K562 (cell line): ENCODE measurements around the gene DPH6. TPM values are rescaled to one million over a fixed set of nuclear protein-coding genes. Genes with fewer than 3 reads are reported as not detected.

Experiments used
- ATAC-seq: fragments of 200-7000 bp; cut with Tn5 transposase; 3 replicates; pipeline ENCODE4 v1.9.1; 2020; ENCODE audit warnings: moderate library complexity
- BruUV-seq: library from RNA; stranded (reverse); fragments of 400-500 nt; replicated peaks from 2 replicates; lab custom pipeline; 2021; lab: Mats Ljungman, UMichigan
- CTCF ChIA-PET: fragments of 300-600 bp; formaldehyde crosslinking; extraction: SDS; loops from one replicate; lab custom pipeline; 2021; ENCODE audit warnings: low intra/inter-chr PET ratio; lab: Yijun Ruan, JAX
- POLR2A ChIA-PET: fragments of 300-600, 350-650 bp; sonication (Branson Sonifier 250); formaldehyde crosslinking; extraction: SDS; loops from one replicate; lab custom pipeline; 2021; ENCODE audit warnings: antibody characterized with exemption, inconsistent platforms; lab: Yijun Ruan, JAX
- DNase-seq, 4 experiments: peaks; one replicate each; pipeline versions ENCODE4 v3.0.0 to v3.0.0-alpha.2; 2011 to 2018; ENCODE audit warnings: low spot score in 3 of 4, mixed read lengths in 3 of 4; ENCODE audit errors: extremely low read depth in 1 of 4
- FAIRE-seq: peaks from 2 replicates; lab custom pipeline; 2011; peaks lifted over from hg19 to GRCh38; lab: Jason Lieb, UNC
- H2AFZ ChIP-seq: 2 replicates; pipeline ENCODE4 v1.6.0; 2011; ENCODE audit warnings: low read depth, low read length, control low read depth, inconsistent platforms
- H3K27ac ChIP-seq: fragments of 200-600 bp; 3 replicates; pipeline ENCODE4 v1.8.0; 2011; ENCODE audit warnings: low read depth, mild to moderate bottlenecking, control low read depth, inconsistent platforms, low read length, moderate library complexity, mixed read lengths; ENCODE audit errors: extremely low read depth
- H3K27me3 ChIP-seq, 2 experiments: fragments of 300-600 bp in 1 of 2; 2 replicates in 1 of 2; 3 replicates in 1 of 2; pipeline versions ENCODE4 v1.6.0 to v1.8.0; 2011; ENCODE audit warnings: inconsistent platforms in 2 of 2, low read length in 2 of 2, mild to moderate bottlenecking in 1 of 2, mixed read lengths in 1 of 2, moderate library complexity in 1 of 2; ENCODE audit not compliant: control insufficient read depth in 2 of 2, insufficient read depth in 2 of 2
- H3K36me3 ChIP-seq: fragments of 300-600 bp; 3 replicates; pipeline ENCODE4 v1.8.0; 2011; ENCODE audit warnings: mild to moderate bottlenecking, low read length, inconsistent platforms; ENCODE audit not compliant: control insufficient read depth, insufficient read depth
- H3K4me1 ChIP-seq, 2 experiments: fragments of 200-600 bp in 1 of 2; replicated peaks in 1 of 2; 2 replicates in 1 of 2; 3 replicates in 1 of 2; pipeline versions ENCODE4 v1.5.1 to v1.8.0; 2011; ENCODE audit warnings: inconsistent platforms in 2 of 2, low read length in 2 of 2, mild to moderate bottlenecking in 1 of 2, mixed read lengths in 1 of 2, moderate library complexity in 1 of 2; ENCODE audit not compliant: control insufficient read depth in 2 of 2, insufficient read depth in 2 of 2
- H3K4me2 ChIP-seq: 2 replicates; pipeline ENCODE4 v1.6.1; 2011; ENCODE audit warnings: low read length, control low read depth, inconsistent platforms, mixed read lengths; ENCODE audit not compliant: insufficient read depth
- H3K4me3 ChIP-seq: fragments of 200-600 bp; sonication (generic), shearing (Covaris generic); 2 replicates; pipeline ENCODE4 v1.5.1; 2016; ENCODE audit warnings: control low read depth, inconsistent platforms
- H3K79me2 ChIP-seq: fragments of 200-600 bp; 3 replicates; pipeline ENCODE4 v1.8.0; 2011; ENCODE audit warnings: low read length, inconsistent platforms; ENCODE audit not compliant: control insufficient read depth, insufficient read depth
- H3K9ac ChIP-seq, 2 experiments: 2 replicates each; pipeline versions ENCODE4 v1.6.0 to v1.6.1; 2011; ENCODE audit warnings: low read depth in 2 of 2, low read length in 2 of 2, control low read depth in 1 of 2, inconsistent platforms in 1 of 2, mild to moderate bottlenecking in 1 of 2, mixed read lengths in 1 of 2; ENCODE audit not compliant: insufficient read depth in 1 of 2
- H3K9me1 ChIP-seq: one replicate; pipeline ENCODE4 v1.6.0; 2011; ENCODE audit warnings: inconsistent platforms, mild to moderate bottlenecking, low read length, moderate library complexity; ENCODE audit not compliant: control insufficient read depth, insufficient read depth
- H3K9me3 ChIP-seq: replicated peaks from 2 replicates; pipeline ENCODE4 v1.5.1; 2011; ENCODE audit warnings: low read depth, low read length, inconsistent platforms; ENCODE audit not compliant: control insufficient read depth, insufficient read depth
- H4K20me1 ChIP-seq: replicated peaks from 2 replicates; pipeline ENCODE4 v1.6.1; 2011; ENCODE audit warnings: low read length, inconsistent platforms, mixed read lengths; ENCODE audit not compliant: control insufficient read depth, insufficient read depth
- ADNP ChIP-seq: fragments of 200-800 bp; sonication (Bioruptor generic); IDR thresholded peaks from 2 replicates; pipeline ENCODE4 v1.6.1; 2016; ENCODE audit warnings: missing genetic modification characterization, missing compliant biosample characterization
- EP300 ChIP-seq: IDR thresholded peaks from 2 replicates; pipeline ENCODE4 v1.6.1; 2012; ENCODE audit warnings: low read length, improper control_type of control experiment
- ETS1 ChIP-seq: conservative IDR thresholded peaks from 2 replicates; pipeline ENCODE4 v1.6.1; 2011; ENCODE audit warnings: low read depth, mild to moderate bottlenecking, low read length; ENCODE audit not compliant: control insufficient read depth
- HDAC8 ChIP-seq: fragments of 450-650 bp; IDR thresholded peaks from 2 replicates; pipeline ENCODE4 v1.6.1; 2016; ENCODE audit warnings: mild to moderate bottlenecking, missing genetic modification characterization, moderate library complexity, missing compliant biosample characterization
- HDGF ChIP-seq: fragments of 450-650 bp; IDR thresholded peaks from 2 replicates; pipeline ENCODE4 v1.6.1; 2016
- HMGN3 ChIP-seq: IDR thresholded peaks from 2 replicates; pipeline ENCODE4 v1.6.1; 2011; ENCODE audit warnings: borderline replicate concordance, low read depth, mild to moderate bottlenecking, mixed read lengths, low read length; ENCODE audit not compliant: insufficient read length; ENCODE audit errors: extremely low read depth
- HNRNPL ChIP-seq: fragments of 200-400 bp; formaldehyde crosslinking; IDR thresholded peaks from 2 replicates; pipeline ENCODE4 v1.6.1; 2017; ENCODE audit warnings: low read depth, mild to moderate bottlenecking, low read length
- KLF16 ChIP-seq: IDR thresholded peaks from 2 replicates; pipeline ENCODE4 v1.6.1; 2016; ENCODE audit warnings: antibody characterized with exemption
- MXD1 ChIP-seq: fragments of 250-450 bp; sonication (Bioruptor Pico); IDR thresholded peaks from 2 replicates; pipeline ENCODE4 v1.8.0; 2021; ENCODE audit warnings: borderline replicate concordance, mild to moderate bottlenecking, moderate library complexity; ENCODE audit not compliant: poor library complexity, severe bottlenecking
- NFE2L1 ChIP-seq: fragments of 450-650 bp; IDR thresholded peaks from 2 replicates; pipeline ENCODE4 v1.6.1; 2016; ENCODE audit warnings: missing genetic modification characterization, low read depth, mild to moderate bottlenecking, missing compliant biosample characterization, moderate library complexity, borderline replicate concordance
- PCBP2 ChIP-seq: fragments of 200-400 bp; formaldehyde crosslinking; IDR thresholded peaks from 2 replicates; pipeline ENCODE4 v1.6.1; 2018; ENCODE audit warnings: low read length, low read depth, mild to moderate bottlenecking, moderate library complexity; ENCODE audit not compliant: poor library complexity, severe bottlenecking
- SAFB2 ChIP-seq: fragments of 200-400 bp; formaldehyde crosslinking; IDR thresholded peaks from 2 replicates; pipeline ENCODE4 v1.6.1; 2018; ENCODE audit warnings: borderline replicate concordance, low read length, low read depth, moderate library complexity; ENCODE audit not compliant: severe bottlenecking
- SMARCC2 ChIP-seq: fragments of 450-650 bp; IDR thresholded peaks from 2 replicates; pipeline ENCODE4 v1.6.1; 2017; ENCODE audit warnings: antibody characterized with exemption, moderate library complexity, mild to moderate bottlenecking, low read depth
- SREBF2 ChIP-seq: sonication (generic); formaldehyde crosslinking; IDR thresholded peaks from 2 replicates; pipeline ENCODE4 v1.4.0; 2020; ENCODE audit warnings: mild to moderate bottlenecking, missing genetic modification reagents
- TRIM24 ChIP-seq, 2 experiments: fragments of 450-650 bp; IDR thresholded peaks; 2 replicates each; pipeline ENCODE4 v1.6.1; 2016
- ZNF124 ChIP-seq: sonication (generic); formaldehyde crosslinking; IDR thresholded peaks from 2 replicates; pipeline ENCODE4 v1.8.1; 2022; ENCODE audit warnings: missing genetic modification reagents
- WGBS: fragments of 100-300 bp; shearing (Covaris generic); methylation state at CpG from one replicate; pipeline ENCODE4 v1.1.6; 2016; ENCODE audit warnings: low coverage, mixed read lengths; ENCODE audit not compliant: insufficient coverage; ENCODE audit errors: missing lambda C conversion rate; 5-methylcytosine and 5-hydroxymethylcytosine counted together
- in situ Hi-C: fragments of 300-500 bp; cut with MboI; formaldehyde crosslinking; loops from 4 replicates; pipeline ENCODE4 v1.15.0; 2018; ENCODE audit warnings: inconsistent platforms, mixed read lengths
- intact Hi-C: fragments of 100-400 bp; cut with micrococcal nuclease; formaldehyde crosslinking; loops from 2 replicates; pipeline ENCODE4 v1.14.2; 2022
- polyA plus RNA-seq, 8 experiments: library from polyadenylated mRNA; depleted of rRNA in 4 of 8; stranded (reverse) in 5 of 8; unstranded in 3 of 8; fragments of >200 nt; fragmentation: Nextera tagmentation in 2 of 8; fragmentation: Illumina TruSeq in 1 of 8; extraction: Ambion mirVana in 2 of 8; extraction: Trizol in 1 of 8; gene quantifications; 2 replicates each; pipeline versions ENCODE4 v1.2.1 to v1.2.3, GENCODE V29; 2011 to 2014; ENCODE audit warnings: inconsistent platforms in 1 of 8, missing spikeins in 1 of 8
- total RNA-seq, 7 experiments: library from RNA; depleted of rRNA in 6 of 7; stranded (reverse); fragments of >200 nt in 6 of 7; fragmentation: Illumina TruSeq in 2 of 7; extraction: Trizol in 2 of 7; gene quantifications; 2 replicates each; pipeline versions ENCODE4 v1.2.1 to v1.2.3, GENCODE V29; 2011 to 2021; ENCODE audit warnings: low replicate concordance in 1 of 7
- TF ChIP-seq, protein P1 (sequence below): fragments of 450-650 bp; formaldehyde crosslinking; IDR thresholded peaks from 2 replicates; pipeline ENCODE4 v1.4.0; 2020; ENCODE audit warnings: mild to moderate bottlenecking, moderate library complexity

DPH6 gene
- total and polyA plus RNA-seq, 9 of the 15 experiments (the other 6 are each of a cell fraction or from before 2014, with no cell fraction given): 10.1 to 69.1 (median 18.8) TPM

GRCh38 chr15:35545824-35546510, at the start of gene DPH6 (continued):
- TF ChIP-seq SAFB2: no peak
- 0 out of 2 replicates have a peak, but pooled peaks have one; percentile 20 for TF ChIP-seq HNRNPL
- TF ChIP-seq ETS1: 0 out of 2 replicates have a peak, but pooled peaks have one; percentile 21
- TF ChIP-seq, protein P1, sequence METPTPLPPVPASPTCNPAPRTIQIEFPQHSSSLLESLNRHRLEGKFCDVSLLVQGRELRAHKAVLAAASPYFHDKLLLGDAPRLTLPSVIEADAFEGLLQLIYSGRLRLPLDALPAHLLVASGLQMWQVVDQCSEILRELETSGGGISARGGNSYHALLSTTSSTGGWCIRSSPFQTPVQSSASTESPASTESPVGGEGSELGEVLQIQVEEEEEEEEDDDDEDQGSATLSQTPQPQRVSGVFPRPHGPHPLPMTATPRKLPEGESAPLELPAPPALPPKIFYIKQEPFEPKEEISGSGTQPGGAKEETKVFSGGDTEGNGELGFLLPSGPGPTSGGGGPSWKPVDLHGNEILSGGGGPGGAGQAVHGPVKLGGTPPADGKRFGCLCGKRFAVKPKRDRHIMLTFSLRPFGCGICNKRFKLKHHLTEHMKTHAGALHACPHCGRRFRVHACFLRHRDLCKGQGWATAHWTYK (CRISPR knock-in tag): peak; percentile 37; the same call in 1 of the 2 replicates
- TF ChIP-seq HMGN3: peak; percentile 74

GRCh38 chr15:35595656-35596055, 49.7 kb upstream of the DPH6 start:
- Histone ChIP-seq H3K27ac (no peak overlapping the region), H3K4me3 (no peak overlapping the region), H3K4me1 (peaks cover 0 to 11% of the 10 kb centered on the region in 2 experiments; a peak in 2 of 5 replicates), H3K9ac (no peak overlapping the region), H2AFZ (peak overlapping the region; percentile 44; the same call in 1 of the 2 replicates), H3K36me3 (no peaks in the 10 kb centered on the region), H3K9me1 (no peaks in the 10 kb centered on the region), H3K4me2 (no peak overlapping the region), H3K9me3 (no peaks in the 10 kb centered on the region), H3K27me3 (no peaks in the 10 kb centered on the region), H4K20me1 (no peaks in the 10 kb centered on the region), H3K79me2 (no peaks in the 10 kb centered on the region)
- 17% methylated on average over 1 of the region's 1 CpG for WGBS
- DNase-seq: no peak
- intact Hi-C loops: no loop called here
- in situ Hi-C loops: no loop called here
- ChIA-PET CTCF (no interaction called here), POLR2A (interaction anchor here (0.6 kb wide), 1 partner anchor 11 kb away, joined by 3 read pairs; no protein-coding TSS in a partner anchor)
- no TSS peak for BruUV-seq
- FAIRE-seq: peak; percentile 11
- ATAC-seq: no peak
- no peak for TF ChIP-seq SREBF2 (CRISPR knock-in tag)
- no peak for TF ChIP-seq TRIM24 (IDR thresholded peaks at IDR 0.05)
- TF ChIP-seq HDAC8 (tag): no peak
- TF ChIP-seq PCBP2: no peak
- TF ChIP-seq MXD1 (CRISPR knock-in tag): no peak
- no peak for TF ChIP-seq ZNF124
- no peak for TF ChIP-seq EP300
- TF ChIP-seq SMARCC2: no peak
- TF ChIP-seq ADNP (tag): no peak
- TF ChIP-seq NFE2L1 (tag): no peak
- TF ChIP-seq KLF16: no peak
- TF ChIP-seq HDGF: no peak
